ENCODE measurements around the gene ZNF773.
"Not testable (repeated sequence)": the region's sequence is repeated elsewhere in the genome, so short reads cannot be mapped to it uniquely, and the experiment has no call there.

ZNF773 gene

DNA sequence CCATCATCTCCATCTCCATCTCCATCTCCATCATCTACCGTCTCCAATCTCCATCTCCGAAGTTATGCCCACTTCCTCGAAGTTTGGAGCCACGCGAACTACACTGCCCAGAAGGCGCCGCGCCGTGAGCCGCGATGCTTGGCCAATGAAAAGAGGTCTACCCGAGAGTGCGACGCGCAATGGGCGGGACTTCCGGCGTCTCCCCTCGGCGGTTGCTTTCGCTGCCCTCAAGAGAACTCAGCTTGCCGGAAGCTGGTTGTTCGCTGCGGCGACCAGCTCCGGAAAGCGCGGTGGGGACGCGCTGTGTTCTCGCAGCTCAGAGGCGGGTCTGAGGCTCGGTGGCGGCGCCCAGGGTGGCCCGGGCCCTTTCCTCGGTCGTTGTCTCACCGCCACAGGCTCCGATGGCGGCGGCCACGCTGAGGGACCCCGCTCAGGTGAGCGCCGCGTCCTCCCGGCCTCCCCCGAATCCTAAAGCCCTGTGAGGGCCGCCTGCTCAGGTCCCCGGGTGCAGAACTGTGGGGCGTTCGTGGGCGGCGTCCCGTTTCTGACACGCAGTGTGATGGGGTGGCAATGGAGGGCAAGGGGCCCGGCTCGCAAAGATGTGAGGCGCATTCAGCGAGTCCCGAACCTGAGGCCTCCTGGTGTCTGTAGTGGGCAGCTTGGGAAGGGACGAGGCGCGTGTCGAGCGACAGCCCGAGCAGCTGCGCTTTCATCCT is at the start of gene ZNF773:
Gene ZNF773, plus strand, starts transcription at position 259 of the 716 bp plus-strand sequence. Its CDS starts 143 bp downstream, at position 402.
- CTCF ChIA-PET, POLR2A ChIA-PET: not testable (repeated sequence)
- peak within 1 kb of the TSS; percentile 77 for H3K4me3 ChIP-seq (ENCODE audit: low read depth, low read length)
- DNase-seq (ENCODE audit: low read depth, low spot score): peak; percentile 60

DNA sequence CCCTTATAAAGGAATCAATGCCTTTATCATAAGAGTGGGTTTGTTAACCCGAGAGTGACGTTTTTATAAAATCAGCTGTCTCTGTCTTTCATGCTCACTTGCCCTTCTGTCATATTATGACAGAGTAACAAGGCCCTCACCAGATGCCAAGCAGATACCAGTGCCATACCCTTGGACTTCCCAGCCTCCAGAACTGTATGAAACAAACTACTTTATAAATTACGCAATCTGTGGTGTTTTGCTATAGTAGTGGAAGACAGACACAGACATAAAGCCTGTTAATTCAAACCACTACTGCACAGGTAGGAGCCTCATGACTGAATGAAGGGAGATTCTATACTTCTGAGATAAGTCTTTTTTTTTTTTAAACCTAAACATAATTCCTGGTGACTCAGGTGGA is 47.4 kb upstream of the ZNF773 start:
- DNase-seq (ENCODE audit: low read depth, low spot score): no peak
- H3K4me3 ChIP-seq (ENCODE audit: low read depth, low read length): no peak overlapping the region
- ChIA-PET CTCF (no interaction called here), POLR2A (no interaction called here)
- TF ChIP-seq, protein P1, sequence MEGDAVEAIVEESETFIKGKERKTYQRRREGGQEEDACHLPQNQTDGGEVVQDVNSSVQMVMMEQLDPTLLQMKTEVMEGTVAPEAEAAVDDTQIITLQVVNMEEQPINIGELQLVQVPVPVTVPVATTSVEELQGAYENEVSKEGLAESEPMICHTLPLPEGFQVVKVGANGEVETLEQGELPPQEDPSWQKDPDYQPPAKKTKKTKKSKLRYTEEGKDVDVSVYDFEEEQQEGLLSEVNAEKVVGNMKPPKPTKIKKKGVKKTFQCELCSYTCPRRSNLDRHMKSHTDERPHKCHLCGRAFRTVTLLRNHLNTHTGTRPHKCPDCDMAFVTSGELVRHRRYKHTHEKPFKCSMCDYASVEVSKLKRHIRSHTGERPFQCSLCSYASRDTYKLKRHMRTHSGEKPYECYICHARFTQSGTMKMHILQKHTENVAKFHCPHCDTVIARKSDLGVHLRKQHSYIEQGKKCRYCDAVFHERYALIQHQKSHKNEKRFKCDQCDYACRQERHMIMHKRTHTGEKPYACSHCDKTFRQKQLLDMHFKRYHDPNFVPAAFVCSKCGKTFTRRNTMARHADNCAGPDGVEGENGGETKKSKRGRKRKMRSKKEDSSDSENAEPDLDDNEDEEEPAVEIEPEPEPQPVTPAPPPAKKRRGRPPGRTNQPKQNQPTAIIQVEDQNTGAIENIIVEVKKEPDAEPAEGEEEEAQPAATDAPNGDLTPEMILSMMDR (IDR thresholded peaks at IDR 0.05; ENCODE audit: insufficient read depth, low read length, missing control alignments): no peak

DNA sequence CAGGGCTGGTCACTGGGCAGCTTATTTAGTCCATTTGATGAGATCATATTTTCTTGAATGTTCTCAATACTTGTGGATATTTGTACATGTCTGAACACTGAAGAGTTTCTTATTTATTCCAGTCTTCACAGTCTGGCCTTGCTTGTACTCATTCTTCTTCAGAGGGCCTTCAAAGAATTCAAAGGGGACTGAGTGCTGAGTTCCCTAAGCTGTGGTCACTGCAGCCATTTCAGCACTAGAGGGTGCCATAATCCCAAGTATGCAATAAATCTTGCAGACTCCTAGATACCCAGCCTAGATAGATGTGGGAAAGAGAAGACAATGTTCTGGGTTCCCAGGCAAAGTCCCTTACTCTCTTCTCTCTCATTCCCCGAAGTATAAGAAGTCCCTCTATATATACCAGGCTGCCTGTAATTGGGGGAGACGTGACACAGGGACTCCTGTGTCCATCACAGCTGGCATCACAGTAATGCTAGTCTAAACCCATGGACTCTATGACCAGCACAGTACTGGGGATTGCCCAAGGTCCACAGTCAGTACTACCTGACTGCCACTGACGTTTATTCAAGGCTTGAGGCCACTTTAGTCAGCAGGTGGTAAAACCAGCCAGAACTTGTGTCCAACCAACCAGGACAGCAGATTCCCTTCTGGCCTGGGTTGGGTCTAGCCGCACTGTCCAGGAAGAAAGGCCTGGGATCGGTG is 33.9 kb upstream of the ZNF773 start:
- ChIA-PET POLR2A (no interaction called here), CTCF (interaction anchor here (1.3 kb wide), 1 partner anchor 10 kb away, joined by 4 read pairs; no protein-coding TSS in a partner anchor)
- no peak overlapping the region for H3K4me3 ChIP-seq (ENCODE audit: low read depth, low read length)
- TF ChIP-seq, protein P1 (IDR thresholded peaks at IDR 0.05; ENCODE audit: insufficient read depth, low read length, missing control alignments): no peak
- DNase-seq (ENCODE audit: low read depth, low spot score): no peak

DNA sequence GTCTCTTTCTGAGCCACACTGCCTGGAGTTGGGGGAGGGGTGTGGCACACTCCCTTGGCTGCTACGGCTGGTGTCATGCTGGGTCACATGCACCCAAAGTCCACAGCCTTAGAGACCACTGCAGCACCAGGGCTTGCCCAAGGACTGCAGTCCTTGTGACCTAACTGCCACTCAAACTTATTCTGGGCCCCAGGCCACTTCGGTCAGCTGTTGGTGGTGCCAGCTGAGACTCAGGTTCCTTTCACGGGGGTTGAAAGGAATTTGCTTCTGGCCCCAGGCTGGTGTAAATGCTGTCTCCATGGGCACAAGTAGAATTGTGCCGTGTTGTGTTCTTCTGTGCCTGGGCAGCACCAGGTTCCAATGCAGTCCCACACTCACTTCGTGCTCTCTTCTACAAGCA is 33.2 kb upstream of the ZNF773 start:
- DNase-seq (ENCODE audit: low read depth, low spot score): no peak
- ChIA-PET POLR2A (no interaction called here), CTCF (no interaction called here)
- no peak overlapping the region for H3K4me3 ChIP-seq (ENCODE audit: low read depth, low read length)
- TF ChIP-seq, protein P1 (IDR thresholded peaks at IDR 0.05; ENCODE audit: insufficient read depth, low read length, missing control alignments): no peak

DNA sequence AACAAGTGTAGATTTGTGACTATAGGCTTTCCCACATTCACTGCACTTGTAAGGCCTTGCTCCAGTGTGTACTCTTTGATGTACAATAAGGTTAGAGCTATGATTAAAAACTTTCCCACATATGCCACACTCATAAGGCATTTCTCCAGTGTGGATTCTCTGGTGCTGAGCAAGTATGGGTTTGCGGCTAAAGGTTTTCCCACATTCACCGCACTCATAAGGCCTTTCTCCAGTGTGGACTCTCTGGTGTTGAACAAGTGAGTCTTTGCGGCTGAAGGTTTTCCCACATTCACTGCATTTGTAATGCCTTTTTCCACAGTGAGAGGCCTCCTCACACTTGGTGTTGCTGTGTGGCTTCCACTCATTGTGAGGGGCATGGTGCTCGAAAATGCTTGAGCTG is 26.1 kb upstream of the ZNF773 start:
- CTCF ChIA-PET: no interaction called here
- no peak for DNase-seq (ENCODE audit: low read depth, low spot score)

DNA sequence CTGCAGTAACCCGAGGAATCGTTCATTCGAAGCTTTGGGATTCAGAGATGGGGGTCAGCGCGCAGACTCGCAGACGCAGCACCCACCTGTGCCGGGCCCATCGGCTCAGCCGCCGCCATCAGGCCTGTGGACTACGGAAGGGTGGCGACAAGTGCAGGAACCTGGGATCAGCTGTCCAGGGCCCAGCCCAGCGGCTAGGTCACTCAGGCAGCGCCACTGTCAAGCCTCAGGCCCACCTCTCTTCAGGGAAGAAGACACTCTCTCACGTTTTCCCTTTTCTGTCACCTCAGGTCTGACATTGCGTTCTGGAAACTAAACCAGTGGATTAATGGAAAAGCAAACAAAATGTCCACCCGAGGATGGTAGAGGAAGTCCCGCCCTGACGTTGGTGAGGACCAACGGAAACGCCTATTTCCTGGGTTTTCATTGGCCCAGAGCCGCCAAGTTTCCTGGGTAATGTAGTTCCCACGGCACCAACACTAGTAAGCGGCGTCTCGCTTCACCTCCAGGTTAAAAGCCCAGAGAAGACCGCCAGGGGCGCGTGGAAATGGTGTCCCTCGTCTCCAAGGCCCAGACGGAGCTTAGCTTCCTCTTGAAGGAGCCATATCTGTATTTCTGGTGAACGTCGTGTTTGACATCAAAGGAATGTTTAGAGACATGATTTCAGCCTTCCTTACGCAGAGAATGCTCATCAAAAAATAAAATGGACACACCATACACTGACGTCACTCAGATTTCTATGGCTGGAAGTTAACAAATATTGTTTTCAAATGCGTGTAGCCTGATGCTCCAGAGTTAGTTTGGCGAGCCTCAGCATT is 22.3 kb upstream of the ZNF773 start, which contains the start of gene ZNF772:
Gene ZNF772, minus strand, starts transcription at position 376 of the 818 bp plus-strand sequence. Its CDS starts 257 bp downstream, at position 119.
- peak within 1 kb of the TSS; percentile 98 for H3K4me3 ChIP-seq (ENCODE audit: low read depth, low read length)
- TF ChIP-seq, protein P1 (IDR thresholded peaks at IDR 0.05; ENCODE audit: insufficient read depth, low read length, missing control alignments): peak; percentile 49
- CTCF ChIA-PET: interaction anchor here (1.1 to 1.3 kb wide), 2 partner anchors 22 to 38 kb away, joined by 3 read pairs; no protein-coding TSS in a partner anchor
- POLR2A ChIA-PET: no interaction called here
- DNase-seq (ENCODE audit: low read depth, low spot score): peak; percentile 47

More for the DNA sequence above, 26.1 kb upstream of the ZNF773 start:
- POLR2A ChIA-PET: no interaction called here
- TF ChIP-seq, protein P1 (IDR thresholded peaks at IDR 0.05; ENCODE audit: insufficient read depth, low read length, missing control alignments): no peak
- no peak overlapping the region for H3K4me3 ChIP-seq (ENCODE audit: low read depth, low read length)

DNA sequence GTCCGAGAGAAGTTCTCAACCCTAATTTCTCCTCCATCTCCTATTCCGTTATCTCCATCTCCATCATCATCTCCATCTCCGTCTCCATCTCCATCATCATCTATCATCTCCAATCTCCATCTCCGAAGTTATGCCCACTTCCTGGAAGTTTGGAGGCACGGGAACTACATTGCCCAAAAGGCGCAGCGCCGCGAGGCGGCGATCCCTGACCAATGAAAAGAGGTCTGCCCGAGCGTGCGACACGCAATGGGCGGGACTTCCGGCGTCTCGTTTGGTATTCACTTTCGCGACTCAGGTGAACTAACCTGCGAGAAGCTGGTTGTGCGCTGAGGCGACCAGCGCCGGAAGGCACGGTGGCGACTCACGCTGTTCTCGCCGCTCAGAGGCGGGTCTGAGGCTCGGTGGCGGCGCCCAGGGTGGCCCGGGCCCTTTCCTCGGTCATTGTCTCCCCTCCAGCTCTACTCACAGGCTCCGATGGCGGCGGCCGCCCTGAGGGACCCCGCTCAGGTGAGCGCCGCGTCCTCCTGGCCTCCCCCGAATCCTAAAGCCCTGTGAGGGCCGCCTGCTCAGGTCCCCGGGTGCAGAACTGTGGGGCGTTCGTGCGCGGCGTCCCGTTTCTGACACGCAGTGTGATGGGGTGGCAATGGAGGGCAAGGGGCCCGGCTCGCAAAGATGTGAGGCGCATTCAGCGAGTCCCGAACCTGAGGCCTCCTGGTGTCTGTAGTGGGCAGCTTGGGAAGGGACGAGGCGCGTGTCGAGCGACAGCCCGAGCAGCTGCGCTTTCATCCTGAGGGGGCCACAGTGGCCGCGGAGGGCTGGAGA is 12.1 kb upstream of the ZNF773 start, which contains the start of gene ZNF419:
Gene ZNF419, plus strand, starts transcription at position 274 of the 822 bp plus-strand sequence. Its CDS starts 201 bp downstream, at position 475.
- CTCF ChIA-PET: interaction anchor here (0.6 kb wide), 1 partner anchor 739 kb away, joined by 4 read pairs; no protein-coding TSS in a partner anchor
- DNase-seq (ENCODE audit: low read depth, low spot score): peak; percentile 23
- H3K4me3 ChIP-seq (ENCODE audit: low read depth, low read length): peak within 1 kb of the TSS; percentile 96
- POLR2A ChIA-PET: not testable (repeated sequence)

DNA sequence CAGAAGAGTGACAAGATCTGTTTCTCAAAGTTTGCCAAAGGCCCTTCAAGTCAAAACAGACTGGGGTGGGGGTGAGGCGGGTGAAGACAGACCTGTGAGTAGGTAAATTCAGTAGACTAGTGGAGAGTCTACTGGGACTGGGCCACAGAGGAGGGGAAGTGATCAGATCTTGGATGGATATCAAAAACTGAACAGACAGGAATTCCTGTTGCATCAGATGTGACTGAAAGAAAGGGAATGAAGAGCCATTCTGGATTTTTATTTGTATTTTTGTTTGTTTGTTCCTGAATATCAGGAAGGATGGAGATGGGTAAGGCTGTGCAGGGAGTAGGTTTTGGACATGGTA is 11.5 kb upstream of the ZNF773 start:
- CTCF ChIA-PET; POLR2A ChIA-PET; DNase-seq (ENCODE audit: low read depth, low spot score): not testable (repeated sequence)
- peak overlapping the region; percentile 47 for H3K4me3 ChIP-seq (ENCODE audit: low read depth, low read length)

DNA sequence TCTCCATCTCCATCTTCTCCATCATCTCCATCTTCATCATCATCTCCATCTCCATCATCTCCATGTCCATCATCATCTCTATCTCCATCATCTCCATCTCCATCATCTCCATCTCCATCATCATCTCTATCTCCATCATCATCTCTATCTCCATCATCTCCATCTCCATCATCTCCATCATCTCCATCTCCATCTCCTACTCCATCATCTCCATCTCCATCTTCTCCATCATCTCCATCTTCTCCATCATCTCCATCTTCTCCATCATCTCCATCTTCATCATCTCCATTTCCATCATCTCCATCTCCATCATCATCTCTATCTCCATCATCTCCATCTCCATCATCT is 432 bp upstream of the ZNF773 start:
- CTCF ChIA-PET: not testable (repeated sequence)

More for the DNA sequence above, 432 bp upstream of the ZNF773 start:
- H3K4me3 ChIP-seq (ENCODE audit: low read depth, low read length); DNase-seq (ENCODE audit: low read depth, low spot score); POLR2A ChIA-PET: not testable (repeated sequence)

Data from AG04449 (cell line).